GM19372 (cell line): Measurements from ENCODE around the gene TMEM131.

Source experiments
- ATAC-seq: cut with Tn5 transposase; IDR thresholded peaks from one replicate; pipeline ENCODE4 v1.9.1; 2021; ENCODE audit warnings: mild to moderate bottlenecking, low read depth, moderate library complexity; ENCODE audit not compliant: unreplicated experiment

Gene TMEM131

DNA sequence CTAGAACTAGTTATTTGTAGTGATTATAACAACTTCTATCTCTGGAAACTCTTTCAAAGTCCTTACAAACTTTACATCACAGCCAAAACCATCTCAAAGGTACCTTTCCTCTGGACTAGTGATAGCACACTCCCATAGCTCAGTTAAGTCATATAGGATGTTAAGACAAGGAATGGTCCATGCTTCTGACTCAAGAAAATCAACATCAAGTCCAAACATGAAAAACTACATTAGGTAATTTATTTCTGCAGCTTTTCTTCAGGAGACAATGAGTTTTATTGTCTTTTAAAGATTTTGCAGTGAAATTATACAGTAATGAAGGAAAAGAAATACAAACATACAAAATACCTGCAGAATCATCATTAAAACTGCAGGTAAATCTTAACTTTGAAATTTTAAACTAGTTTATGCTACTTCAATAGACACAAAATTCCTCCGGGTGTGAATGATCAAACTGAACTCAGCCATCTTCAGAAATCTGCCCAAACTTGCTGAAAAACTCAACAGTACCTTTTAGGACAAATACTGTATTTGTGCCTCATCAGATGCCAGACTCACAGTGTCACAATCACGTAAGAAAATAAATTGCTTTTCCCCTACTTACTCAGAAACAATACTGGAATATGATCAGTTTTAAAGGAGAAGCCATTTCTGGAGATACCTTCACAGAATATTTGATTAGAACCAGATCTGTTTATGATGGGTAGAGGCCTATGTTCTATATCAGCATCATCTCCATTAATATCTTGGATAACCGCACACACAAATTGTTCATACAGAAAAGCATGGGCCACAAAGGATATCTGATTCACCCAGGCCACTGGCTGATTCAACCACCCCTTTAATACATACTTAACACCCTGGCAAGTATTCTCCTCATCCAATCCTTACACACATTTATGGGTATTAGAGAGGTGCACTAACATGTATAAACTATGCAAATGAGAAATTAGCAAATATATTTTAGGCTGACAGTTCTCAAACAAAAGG is 2.6 kb downstream of the TMEM131 start:
- no peak for ATAC-seq

- ATAC-seq: no peak
These were observed 4.5 kb downstream of the TMEM131 start for GRCh38 chr2:97991081-97991856.

GRCh38 chr2:97988722-97989121 is 7.0 kb downstream of the TMEM131 start:
- ATAC-seq: no peak

DNA sequence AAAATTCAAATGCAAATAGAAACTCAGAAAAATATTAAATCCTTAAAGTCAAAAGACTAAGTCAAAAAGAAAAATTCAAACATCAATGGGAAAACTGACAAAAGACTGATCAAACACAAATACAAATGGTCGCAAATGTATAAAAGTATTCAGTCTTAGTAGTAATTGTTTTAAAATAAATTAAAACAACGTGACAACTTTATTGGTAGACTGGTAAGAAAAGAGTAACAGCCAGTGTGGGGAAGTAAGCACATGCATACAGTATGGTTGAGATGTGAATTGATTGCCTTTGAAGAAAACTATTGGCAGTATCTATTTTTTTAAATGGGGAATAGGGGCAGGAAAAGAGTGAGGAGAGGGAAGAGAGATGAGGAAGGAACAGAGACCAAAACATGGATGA is 9.8 kb downstream of the TMEM131 start:
- ATAC-seq: no peak

DNA sequence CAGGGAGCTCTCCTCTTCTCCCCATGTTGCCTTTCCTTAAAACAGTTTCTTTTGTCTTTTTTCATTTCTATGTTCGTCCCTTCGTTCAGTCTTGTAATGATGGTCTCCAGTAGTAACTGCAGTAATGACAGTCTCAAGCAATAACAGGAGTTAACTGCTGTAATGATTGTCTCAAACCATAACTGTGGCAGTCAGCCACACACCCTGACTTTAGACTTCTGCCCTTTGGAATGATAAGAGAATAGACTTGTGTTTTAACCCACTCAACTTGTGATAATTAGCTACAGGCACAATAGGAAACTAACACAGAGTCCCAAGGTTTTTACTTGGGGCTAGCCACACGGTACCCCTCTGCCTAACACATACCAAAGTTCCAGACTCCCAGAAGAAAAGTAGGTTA is 12.1 kb downstream of the TMEM131 start:
- ATAC-seq: no peak

DNA sequence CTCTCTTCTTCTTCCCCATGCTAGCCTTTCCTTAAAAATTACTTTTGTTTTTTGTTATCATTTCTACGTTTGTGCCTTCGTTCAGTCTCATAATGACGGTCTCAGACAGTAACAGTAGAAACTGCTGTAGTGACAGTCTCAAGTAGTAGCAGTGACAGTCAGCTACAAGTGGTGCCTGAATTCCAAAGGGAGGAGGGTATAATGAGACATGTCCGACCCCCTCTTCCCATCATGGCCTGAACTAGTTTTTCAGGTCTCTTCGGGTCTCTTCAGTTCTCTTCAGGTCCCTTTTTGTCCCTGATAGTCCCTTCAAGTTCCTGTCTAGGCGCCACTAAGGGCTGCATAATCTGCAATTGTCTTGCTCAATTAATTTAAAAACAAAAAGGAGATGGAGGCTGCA is 12.6 kb downstream of the TMEM131 start:
- ATAC-seq: no peak

DNA sequence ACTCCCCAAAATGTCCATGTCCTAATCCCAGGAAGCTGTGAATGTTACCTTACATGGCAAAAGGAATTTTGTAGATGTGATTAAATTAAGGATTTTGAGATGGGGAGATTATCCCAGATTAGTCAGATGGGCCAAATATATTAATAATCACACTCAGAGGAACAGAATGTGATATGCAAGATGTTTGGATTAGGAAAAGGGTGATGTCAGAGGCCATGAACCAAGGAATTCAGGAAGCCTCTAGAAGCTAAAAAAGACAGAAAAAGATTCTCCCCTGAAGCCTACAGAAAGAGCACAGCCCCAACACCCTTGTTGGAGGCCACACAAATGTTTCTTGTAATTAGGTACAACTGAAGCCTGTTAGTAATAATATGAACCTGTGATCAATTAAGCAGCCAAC is 13.1 kb downstream of the TMEM131 start:
- ATAC-seq: no peak

DNA sequence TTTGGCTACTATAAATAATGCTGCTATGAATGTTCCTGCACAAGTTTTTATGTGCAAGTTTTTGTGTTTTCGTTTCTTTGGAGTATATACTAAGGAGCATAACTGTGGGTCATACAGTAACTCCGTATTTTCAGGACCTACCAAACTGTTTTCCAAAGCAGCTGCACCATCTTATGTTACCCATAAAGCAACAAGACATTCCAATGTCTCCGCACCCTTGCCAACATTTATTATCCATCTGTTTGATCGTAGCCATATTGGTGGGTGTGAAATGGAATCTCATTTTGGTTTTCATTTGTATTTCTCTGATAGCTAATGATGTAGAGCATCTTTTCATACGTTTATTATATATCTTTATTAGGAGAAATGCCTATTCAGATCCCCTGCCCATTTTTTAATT is 13.8 kb downstream of the TMEM131 start:
- ATAC-seq: no peak

- no peak for ATAC-seq
These were observed 15.8 kb downstream of the TMEM131 start for GRCh38 chr2:97979904-97980303.

DNA sequence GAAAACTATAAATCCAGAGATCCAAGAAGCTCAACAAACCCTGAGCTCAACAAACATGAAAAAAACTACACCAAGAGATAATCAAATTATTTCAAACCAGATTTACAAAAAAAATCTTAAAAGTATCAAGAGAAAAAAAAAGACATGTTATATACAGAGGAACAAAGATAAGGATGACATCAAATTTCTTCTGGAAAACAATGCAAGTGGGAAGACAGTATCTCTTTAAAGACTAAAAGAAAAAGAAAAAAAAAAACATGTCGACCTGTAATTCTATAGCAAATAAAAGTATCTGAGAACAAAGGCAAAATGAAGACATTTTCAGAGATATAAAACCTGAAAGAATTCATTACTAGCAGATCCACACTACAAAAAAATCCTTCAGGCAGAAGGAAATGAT is 21.3 kb downstream of the TMEM131 start:
- no peak for ATAC-seq

GRCh38 chr2:97970293-97971060 is 25.3 kb downstream of the TMEM131 start:
- no peak for ATAC-seq

GRCh38 chr2:97969081-97970067 is 26.4 kb downstream of the TMEM131 start:
- no peak for ATAC-seq

- no peak for ATAC-seq
These were observed 27.7 kb downstream of the TMEM131 start for GRCh38 chr2:97967931-97968627.

DNA sequence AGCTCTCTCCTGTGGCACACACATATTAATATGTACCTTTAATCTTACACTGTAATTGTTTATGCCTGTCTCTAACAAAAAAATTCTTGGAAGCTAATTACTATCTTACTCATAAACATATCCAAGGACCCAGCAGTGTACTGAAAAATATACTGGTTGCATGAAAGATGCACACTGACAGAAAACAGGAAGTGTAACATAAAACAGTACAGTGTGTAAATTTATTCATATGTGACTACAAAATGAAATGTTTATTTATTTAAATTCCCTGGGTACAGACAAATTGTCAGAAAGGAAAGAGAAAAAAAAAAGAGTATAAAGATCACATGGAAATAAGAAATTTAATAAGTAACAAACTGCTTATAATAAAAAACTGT is 28.5 kb downstream of the TMEM131 start:
- ATAC-seq: no peak

- ATAC-seq: no peak
These were observed 29.1 kb downstream of the TMEM131 start for GRCh38 chr2:97966545-97967215.

DNA sequence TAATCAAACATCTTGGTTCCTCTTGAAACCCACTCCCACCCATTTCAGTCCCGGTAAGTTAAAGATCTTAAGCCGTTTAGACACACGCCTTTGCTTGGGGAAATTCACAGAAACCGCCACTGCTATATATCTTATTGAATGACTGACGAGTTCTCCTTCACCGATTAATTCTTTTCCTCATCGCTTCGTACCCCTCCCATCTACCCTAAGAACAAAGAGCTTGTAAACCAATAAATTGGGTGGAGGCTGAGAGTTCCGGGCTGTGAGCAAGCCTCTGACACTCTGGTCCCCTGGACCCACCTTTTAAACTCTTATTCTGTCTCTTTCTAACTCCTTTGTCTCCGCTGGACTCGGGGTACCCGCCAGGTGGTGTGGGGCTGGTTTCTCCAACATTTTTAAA is 30.6 kb downstream of the TMEM131 start:
- no peak for ATAC-seq

DNA sequence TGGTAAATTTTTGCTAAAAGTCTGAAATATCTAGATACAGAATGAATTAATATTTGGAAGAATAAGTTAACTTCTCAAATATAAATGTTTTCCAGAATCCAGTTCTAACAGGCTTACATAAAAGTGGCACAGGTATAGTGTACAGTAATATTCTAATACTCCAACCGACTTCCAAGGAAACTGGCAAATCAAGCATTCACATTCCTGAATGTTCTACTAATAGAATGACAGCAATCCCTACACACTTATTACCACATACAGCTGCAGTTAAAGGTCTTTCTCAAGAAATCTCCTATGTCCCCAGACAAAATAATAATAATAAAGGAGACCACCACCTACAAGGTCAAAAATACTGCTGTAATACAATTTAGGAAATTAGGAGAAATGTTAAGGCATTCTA is 31.9 kb downstream of the TMEM131 start:
- no peak for ATAC-seq

- no peak for ATAC-seq
These were observed 32.7 kb downstream of the TMEM131 start for GRCh38 chr2:97963079-97963406.

DNA sequence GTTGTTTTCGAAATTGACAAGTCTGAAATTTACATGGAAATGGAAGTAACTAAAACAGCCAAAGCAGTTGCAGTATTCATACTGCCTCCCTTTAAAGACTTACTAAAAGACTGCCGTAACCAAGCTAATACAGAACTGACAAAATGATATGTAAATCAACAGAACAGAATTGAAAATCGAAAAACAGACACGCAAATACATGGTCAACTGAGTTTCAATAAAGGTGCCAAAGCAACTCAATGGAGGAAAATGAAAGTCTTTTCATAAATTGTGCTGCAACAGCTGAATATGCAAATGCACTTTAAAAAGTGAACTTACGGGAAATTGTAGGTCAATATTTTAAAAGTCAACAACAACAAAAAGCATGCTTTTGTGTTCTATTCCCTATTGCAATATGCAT is 34.2 kb downstream of the TMEM131 start:
- ATAC-seq: no peak
